H1 (cell line): Measurements from ENCODE around the gene RIN1. TPM values are rescaled to one million over a fixed set of nuclear protein-coding genes. Genes with fewer than 3 reads are reported as not detected.

Experiments used
- CTCF ChIA-PET: fragments of 300-600 bp; sonication (Branson Sonifier 250); formaldehyde crosslinking; loops from one replicate; lab custom pipeline; 2021; ENCODE audit not compliant: partially characterized antibody; lab: Charles Lee
- POLR2A ChIA-PET: fragments of 300-600 bp; sonication (Branson Sonifier 250); formaldehyde crosslinking; loops from one replicate; lab custom pipeline; 2021; ENCODE audit warnings: inconsistent platforms; ENCODE audit not compliant: partially characterized antibody; lab: Charles Lee
- DNase-seq, 2 experiments: peaks; one replicate each; pipeline versions ENCODE4 v3.0.0 to v3.0.0-alpha.2; 2010 to 2022; ENCODE audit warnings: low spot score in 2 of 2, low read depth in 1 of 2, mixed read lengths in 1 of 2
- FAIRE-seq: peaks from 2 replicates; lab custom pipeline; 2011; peaks lifted over from hg19 to GRCh38; lab: Jason Lieb, UNC
- H2AFZ ChIP-seq: 2 replicates; pipeline ENCODE4 v1.8.1; 2012; ENCODE audit warnings: low read length, inconsistent platforms
- H2AK5ac ChIP-seq: 2 replicates; pipeline ENCODE4 v1.6.1; 2013; ENCODE audit warnings: low read depth, low read length
- H2BK120ac ChIP-seq: replicated peaks from 2 replicates; pipeline ENCODE3; 2013; ENCODE audit warnings: low read depth, low read length, inconsistent platforms
- H2BK12ac ChIP-seq: 2 replicates; pipeline ENCODE4 v1.6.1; 2013; ENCODE audit warnings: low read depth, low read length
- H2BK15ac ChIP-seq: 2 replicates; pipeline ENCODE4 v1.6.1; 2013; ENCODE audit warnings: low read length
- H2BK20ac ChIP-seq: 2 replicates; pipeline ENCODE4 v1.6.1; 2013; ENCODE audit warnings: low read length
- H2BK5ac ChIP-seq: 2 replicates; pipeline ENCODE4 v1.6.1; 2013; ENCODE audit warnings: low read depth, low read length
- H3K14ac ChIP-seq: 2 replicates; pipeline ENCODE4 v1.6.1; 2013; ENCODE audit warnings: inconsistent platforms; ENCODE audit not compliant: insufficient read length
- H3K18ac ChIP-seq: 2 replicates; pipeline ENCODE4 v1.6.1; 2013; ENCODE audit warnings: low read length; ENCODE audit errors: extremely low read depth
- H3K23ac ChIP-seq: 2 replicates; pipeline ENCODE4 v1.6.1; 2013; ENCODE audit warnings: inconsistent platforms; ENCODE audit not compliant: insufficient read length
- H3K23me2 ChIP-seq: 2 replicates; pipeline ENCODE4 v1.6.1; 2013; ENCODE audit warnings: low read depth, low read length
- H3K27ac ChIP-seq: 2 replicates; pipeline ENCODE4 v1.6.1; 2011; ENCODE audit warnings: low read depth, low read length, inconsistent platforms
- H3K27me3 ChIP-seq, 4 experiments: replicated peaks in 1 of 4; 1 replicate in 1 of 4; 2 replicates in 3 of 4; pipeline versions ENCODE4 v1.6.1 to v1.8.1; 2011 to 2013; ENCODE audit warnings: low read length in 3 of 4, mild to moderate bottlenecking in 3 of 4, inconsistent platforms in 2 of 4, mixed read lengths in 2 of 4, moderate library complexity in 1 of 4; ENCODE audit not compliant: control insufficient read depth in 3 of 4, insufficient read depth in 3 of 4; ENCODE audit errors: extremely low read depth in 1 of 4
- H3K36me3 ChIP-seq, 4 experiments: 2 replicates each; pipeline versions ENCODE4 v1.6.1 to v1.8.1; 2011 to 2013; ENCODE audit warnings: mild to moderate bottlenecking in 4 of 4, low read length in 3 of 4, moderate library complexity in 2 of 4, control low read depth in 1 of 4, inconsistent platforms in 1 of 4; ENCODE audit not compliant: insufficient read depth in 4 of 4, control insufficient read depth in 2 of 4
- H3K4ac ChIP-seq: replicated peaks from 2 replicates; pipeline ENCODE3; 2013; ENCODE audit warnings: low read length, low read depth, mixed read lengths, inconsistent platforms; ENCODE audit not compliant: insufficient read length
- H3K4me1 ChIP-seq, 4 experiments: replicated peaks in 1 of 4; 1 replicate in 1 of 4; 2 replicates in 3 of 4; pipeline versions ENCODE4 v1.6.1 to v1.8.1; 2011 to 2013; ENCODE audit warnings: low read length in 3 of 4, inconsistent platforms in 2 of 4, mixed read lengths in 1 of 4; ENCODE audit not compliant: insufficient read depth in 4 of 4, control insufficient read depth in 3 of 4
- H3K4me2 ChIP-seq, 2 experiments: 2 replicates each; pipeline versions ENCODE4 v1.6.1 to v1.8.1; 2011 to 2013; ENCODE audit warnings: low read depth in 2 of 2, low read length in 2 of 2, control low read depth in 1 of 2, inconsistent platforms in 1 of 2, mild to moderate bottlenecking in 1 of 2; ENCODE audit not compliant: insufficient read depth in 1 of 2
- H3K4me3 ChIP-seq, 4 experiments: fragments of 200-600, 300-600 bp in 1 of 4; sonication (generic), shearing (Covaris generic), sonication (Bioruptor Twin) in 1 of 4; 2 replicates each; pipeline versions ENCODE4 v1.5.1 to v1.8.1; 2011 to 2016; ENCODE audit warnings: low read length in 4 of 4, low read depth in 3 of 4, control low read depth in 2 of 4, inconsistent platforms in 2 of 4, mild to moderate bottlenecking in 2 of 4, mixed read lengths in 1 of 4, moderate library complexity in 1 of 4; ENCODE audit not compliant: insufficient read depth in 2 of 4; ENCODE audit errors: extremely low read depth in 1 of 4
- H3K56ac ChIP-seq: replicated peaks from 2 replicates; pipeline ENCODE3; 2013; ENCODE audit warnings: low read depth, mild to moderate bottlenecking, mixed read lengths, low read length, inconsistent platforms; ENCODE audit not compliant: insufficient read length
- H3K79me1 ChIP-seq: 2 replicates; pipeline ENCODE4 v1.6.1; 2013; ENCODE audit warnings: low read depth, low read length, control low read depth
- H3K79me2 ChIP-seq, 2 experiments: 2 replicates each; pipeline versions ENCODE4 v1.6.1 to v1.8.1; 2012 to 2013; ENCODE audit warnings: low read length in 2 of 2, mild to moderate bottlenecking in 2 of 2, inconsistent platforms in 1 of 2; ENCODE audit not compliant: insufficient read depth in 2 of 2, control insufficient read depth in 1 of 2
- H3K9ac ChIP-seq, 4 experiments: replicated peaks in 1 of 4; 1 replicate in 1 of 4; 2 replicates in 3 of 4; pipeline versions ENCODE4 v1.6.1 to v1.8.1; 2011 to 2013; ENCODE audit warnings: low read depth in 3 of 4, low read length in 3 of 4, control low read depth in 2 of 4, mild to moderate bottlenecking in 2 of 4, moderate library complexity in 2 of 4, inconsistent platforms in 1 of 4; ENCODE audit errors: extremely low read depth in 1 of 4
- H3K9me3 ChIP-seq, 2 experiments: 2 replicates each; pipeline versions ENCODE4 v1.6.1 to v1.8.1; 2012 to 2013; ENCODE audit warnings: mild to moderate bottlenecking in 2 of 2, moderate library complexity in 2 of 2, control low read depth in 1 of 2, inconsistent platforms in 1 of 2, low read depth in 1 of 2, low read length in 1 of 2, mixed read lengths in 1 of 2; ENCODE audit not compliant: insufficient read depth in 2 of 2
- H4K20me1 ChIP-seq, 2 experiments: replicated peaks in 1 of 2; 2 replicates each; pipeline versions ENCODE3 to v1.8.1; 2011 to 2013; ENCODE audit warnings: inconsistent platforms in 2 of 2, low read length in 2 of 2, mild to moderate bottlenecking in 1 of 2; ENCODE audit not compliant: insufficient read depth in 2 of 2, control insufficient read depth in 1 of 2
- H4K5ac ChIP-seq: 2 replicates; pipeline ENCODE4 v1.6.1; 2013; ENCODE audit warnings: low read length, low read depth, mixed read lengths, inconsistent platforms; ENCODE audit not compliant: insufficient read length
- H4K8ac ChIP-seq: 2 replicates; pipeline ENCODE4 v1.8.0; 2013; ENCODE audit warnings: mild to moderate bottlenecking, moderate library complexity, low read length, inconsistent platforms; ENCODE audit not compliant: insufficient read depth; ENCODE audit errors: extremely low read depth
- H4K91ac ChIP-seq: replicated peaks from 2 replicates; pipeline ENCODE3; 2013; ENCODE audit warnings: low read length, mixed read lengths, inconsistent platforms; ENCODE audit not compliant: insufficient read length
- BCL11A ChIP-seq, 2 experiments: IDR thresholded peaks; one replicate each; pipeline ENCODE4 v1.6.1; 2011; ENCODE audit warnings: low read depth in 2 of 2, low read length in 2 of 2, mild to moderate bottlenecking in 2 of 2
- CTBP2 ChIP-seq: IDR thresholded peaks from 2 replicates; pipeline ENCODE4 v1.7.0; 2011; ENCODE audit warnings: borderline replicate concordance, mild to moderate bottlenecking, moderate library complexity, mixed read lengths, low read length; ENCODE audit not compliant: insufficient read depth, insufficient read length
- FOSL1 ChIP-seq: IDR thresholded peaks from 2 replicates; pipeline ENCODE4 v1.6.1; 2011; ENCODE audit warnings: mild to moderate bottlenecking, low read depth, low read length, moderate library complexity; ENCODE audit not compliant: insufficient read depth
- HDAC2 ChIP-seq, 2 experiments: fragments of 300-600 bp in 1 of 2; sonication (generic) in 1 of 2; IDR thresholded peaks; 2 replicates each; pipeline ENCODE4 v1.6.1; 2011 to 2012; ENCODE audit warnings: low read depth in 2 of 2, low read length in 2 of 2, mild to moderate bottlenecking in 2 of 2, moderate library complexity in 2 of 2, borderline replicate concordance in 1 of 2, inconsistent platforms in 1 of 2
- MAX ChIP-seq: IDR thresholded peaks from 2 replicates; pipeline ENCODE4 v1.6.1; 2012; ENCODE audit warnings: inconsistent platforms
- NANOG ChIP-seq: IDR thresholded peaks from 2 replicates; pipeline ENCODE4 v1.6.1; 2011; ENCODE audit warnings: low read length, low read depth, mild to moderate bottlenecking, inconsistent platforms; ENCODE audit not compliant: insufficient read depth, poor library complexity, severe bottlenecking
- POLR2A ChIP-seq, 2 experiments: IDR thresholded peaks; 1 replicate in 1 of 2; 2 replicates in 1 of 2; pipeline ENCODE4 v1.6.1; 2011; ENCODE audit warnings: low read depth in 2 of 2, low read length in 2 of 2, mild to moderate bottlenecking in 2 of 2; ENCODE audit errors: control extremely low read depth in 1 of 2
- RBBP5 ChIP-seq: IDR thresholded peaks from 2 replicates; pipeline ENCODE4 v1.7.1; 2012; ENCODE audit warnings: low read depth, mild to moderate bottlenecking, inconsistent platforms, low read length, moderate library complexity, borderline replicate concordance
- RFX5 ChIP-seq: IDR thresholded peaks from 2 replicates; pipeline ENCODE4 v1.6.1; 2011; ENCODE audit warnings: low read depth, low read length, improper control_type of control experiment, borderline replicate concordance
- RXRA ChIP-seq: IDR thresholded peaks from 2 replicates; pipeline ENCODE4 v1.6.1; 2011; ENCODE audit warnings: low read depth, mild to moderate bottlenecking, low read length, moderate library complexity; ENCODE audit not compliant: insufficient read depth
- SAP30 ChIP-seq: fragments of 300-600 bp; sonication (generic); IDR thresholded peaks from 2 replicates; pipeline ENCODE4 v1.7.1; 2012; ENCODE audit warnings: low read length, moderate library complexity, mild to moderate bottlenecking, inconsistent platforms; ENCODE audit not compliant: insufficient read depth, insufficient replicate concordance
- SIX5 ChIP-seq: IDR thresholded peaks from 2 replicates; pipeline ENCODE4 v1.6.1; 2011; ENCODE audit warnings: mild to moderate bottlenecking, low read depth, low read length
- WGBS, 2 experiments: shearing (Covaris generic) in 1 of 2; methylation state at CpG; one replicate each; pipeline versions ENCODE4 v1.1.6 to v1.1.7; 2013 to 2015; ENCODE audit warnings: low lambda C conversion rate in 2 of 2, mixed read lengths in 2 of 2, inconsistent platforms in 1 of 2, low coverage in 1 of 2, missing lambda C conversion rate in 1 of 2; ENCODE audit not compliant: insufficient replicate concordance in 2 of 2, insufficient coverage in 1 of 2, insufficient read length in 1 of 2; ENCODE audit errors: extremely low coverage in 1 of 2, missing lambda C conversion rate in 1 of 2; 5-methylcytosine and 5-hydroxymethylcytosine counted together
- polyA plus RNA-seq, 7 experiments: library from polyadenylated mRNA; depleted of rRNA in 3 of 7; stranded (reverse) in 5 of 7; unstranded in 2 of 7; fragments of >200 nt in 5 of 7; fragments of 200-250 nt in 2 of 7; gene quantifications; 1 replicate in 5 of 7; 2 replicates in 1 of 7; 4 replicates in 1 of 7; pipeline versions ENCODE4 v1.2.1 to v1.2.3, GENCODE V29; 2011 to 2013; ENCODE audit warnings: missing spikeins in 2 of 7, mixed read lengths in 2 of 7
- total RNA-seq: library from RNA; stranded (reverse); fragmentation: NEBNext Ultra II Directional; extraction: Animal tissue kit (Norgen Biotek cat#: 25700); gene quantifications from 2 replicates; pipeline ENCODE4 v1.2.1, GENCODE V29; 2021

Gene RIN1
- total and polyA plus RNA-seq, 2 of the 8 experiments (the other 6 are each of a cell fraction or from before 2014, with no cell fraction given) = 2.5 to 5.4 TPM

GRCh38 chr11:66291303-66291705 is 44.9 kb downstream of the RIN1 start:
- Histone ChIP-seq H2BK120ac (no peak overlapping the region), H2BK15ac (no peak overlapping the region), H3K79me2 (peaks cover 0 to 9% of the 10 kb centered on the region in 2 experiments; a peak in 1 of 4 replicates), H3K4me3 (peak overlapping the region; percentile 40 to 76 (median 49)), H3K4ac (no peak overlapping the region), H3K9ac (no peak overlapping the region), H3K4me2 (peak overlapping the region; percentile 43 to 75), H3K4me1 (peaks cover 0 to 21% (median 6%) of the 10 kb centered on the region in 4 experiments; a peak in 5 of 7 replicates), H4K91ac (no peak overlapping the region), H4K5ac (no peak overlapping the region), H3K9me3 (no peaks in the 10 kb centered on the region), H3K36me3 (no peaks in the 10 kb centered on the region), H3K27ac (no peak overlapping the region), H4K20me1 (peaks cover 4 to 10% of the 10 kb centered on the region in 2 experiments), H3K56ac (no peak overlapping the region), H3K14ac (no peak overlapping the region), H3K27me3 (peaks cover 2 to 28% (median 18%) of the 10 kb centered on the region in 4 experiments), H2BK5ac (no peak overlapping the region), H2BK12ac (peak overlapping the region; percentile 43; the same call in 1 of the 2 replicates), H2AK5ac (no peak overlapping the region), H3K18ac (no peak overlapping the region), H3K23ac (no peak overlapping the region), H4K8ac (no peak overlapping the region; the same call in 1 of the 2 replicates), H2AFZ (no peak overlapping the region), H2BK20ac (no peak overlapping the region), H3K23me2 (peaks cover 12% of the 10 kb centered on the region; the same call in 1 of the 2 replicates), H3K79me1 (peaks cover 6% of the 10 kb centered on the region; the same call in 1 of the 2 replicates)
- WGBS, 2 experiments = 20% methylated on average over 16 of the region's 16 CpGs; no CpG with 5 or more reads in 1 of the 2 experiments
- FAIRE-seq (no peak), DNase-seq (peak in 1 of 2 experiments; percentile 57)
- CTCF ChIA-PET = interaction anchor here (0.6 to 6.9 kb wide), 7 partner anchors 9 to 1026 kb away, joined by 3 to 57 read pairs (median 4); no protein-coding TSS in a partner anchor
- POLR2A ChIA-PET = interaction anchor here (0.6 to 4.5 kb wide), 9 partner anchors 8 to 79 kb away, joined by 3 to 29 read pairs (median 4); no protein-coding TSS in a partner anchor
- TF ChIP-seq NANOG (no peak), POLR2A (IDR thresholded peaks at IDR 0.05; ENCODE audit: control extremely low read depth in 1 of 2, low read depth in 2 of 2, low read length in 2 of 2) (no peak), RFX5 (no peak), RBBP5 (0 out of 2 replicates have a peak, but pooled peaks have one; percentile 0), MAX (no peak), SAP30 (no peak), FOSL1 (no peak), CTBP2 (no peak), BCL11A (IDR thresholded peaks at IDR 0.05; ENCODE audit: low read depth in 2 of 2, low read length in 2 of 2) (no peak), SIX5 (no peak), HDAC2 (IDR thresholded peaks at IDR 0.05; ENCODE audit: borderline replicate concordance in 1 of 2, low read depth in 2 of 2, low read length in 2 of 2) (peak in 1 of 2 experiments; percentile 51; a peak in 1 of 4 replicates), RXRA (no peak)
